ENCODE data around the gene PNPLA5.

PNPLA5 gene

GRCh38 chr22:43901976-43902643 is 10.3 kb upstream of the PNPLA5 start:
- DNase-seq: no peak

- no peak for DNase-seq
These were observed 8.4 kb upstream of the PNPLA5 start for GRCh38 chr22:43900206-43900605.

GRCh38 chr22:43897751-43898261 is 6.0 kb upstream of the PNPLA5 start:
- no peak for DNase-seq

- DNase-seq: no peak
These were observed 4.3 kb upstream of the PNPLA5 start for GRCh38 chr22:43895986-43896645.

GRCh38 chr22:43894122-43894521 is 2.3 kb upstream of the PNPLA5 start:
- DNase-seq: no peak

GRCh38 chr22:43893266-43893665 is 1.5 kb upstream of the PNPLA5 start:
- DNase-seq: no peak

GRCh38 chr22:43892183-43892894 is 526 bp upstream of the PNPLA5 start:
- DNase-seq: no peak

- DNase-seq: no peak
These were observed 897 bp downstream of the PNPLA5 start for GRCh38 chr22:43890901-43891331.

- no peak for DNase-seq
These were observed 2.0 kb downstream of the PNPLA5 start for GRCh38 chr22:43889860-43890253.

- DNase-seq: no peak
These were observed 2.5 kb downstream of the PNPLA5 start for GRCh38 chr22:43889201-43889859.

- no peak for DNase-seq
These were observed 3.1 kb downstream of the PNPLA5 start for GRCh38 chr22:43888740-43889139.

GRCh38 chr22:43887391-43887790 is 4.4 kb downstream of the PNPLA5 start:
- no peak for DNase-seq

GRCh38 chr22:43886231-43886630 is 5.6 kb downstream of the PNPLA5 start:
- DNase-seq: no peak

- DNase-seq: no peak
These were observed 6.0 kb downstream of the PNPLA5 start for GRCh38 chr22:43885786-43886185.

- no peak for DNase-seq
These were observed 6.5 kb downstream of the PNPLA5 start for GRCh38 chr22:43885319-43885671.

- DNase-seq: peak; percentile 10
These were observed 7.1 kb downstream of the PNPLA5 start for GRCh38 chr22:43884600-43885318.

GRCh38 chr22:43883719-43884415 is 7.9 kb downstream of the PNPLA5 start:
- no peak for DNase-seq

- peak; percentile 13 for DNase-seq
These were observed 8.7 kb downstream of the PNPLA5 start for GRCh38 chr22:43883012-43883661.

GRCh38 chr22:43882122-43882767 is 9.6 kb downstream of the PNPLA5 start:
- DNase-seq: no peak

- no peak for DNase-seq
These were observed 10.4 kb downstream of the PNPLA5 start for GRCh38 chr22:43881091-43882061.

Measured in DMS79 treated with DMSO at 0.1 percent for 48 hours (cell line).